Testis (tissue), 2 donors: ENCODE data around the gene ERC1.

Source experiments
- POLR2A ChIP-seq: fragments of 450-650 bp; IDR thresholded peaks from one replicate; pipeline ENCODE4 v1.6.1; 2017; ENCODE audit warnings: antibody characterized with exemption, mild to moderate bottlenecking, moderate library complexity
- TF ChIP-seq, protein P1 (sequence below), 3 experiments: fragments of 450-650 bp in 2 of 3; fragments of 200-600 bp in 1 of 3; sonication (generic) in 1 of 3; IDR thresholded peaks; one replicate each; pipeline ENCODE4 v1.5.1; 2016 to 2019; ENCODE audit warnings: antibody characterized with exemption in 3 of 3, mild to moderate bottlenecking in 2 of 3, moderate library complexity in 1 of 3

- TF ChIP-seq, protein P1, sequence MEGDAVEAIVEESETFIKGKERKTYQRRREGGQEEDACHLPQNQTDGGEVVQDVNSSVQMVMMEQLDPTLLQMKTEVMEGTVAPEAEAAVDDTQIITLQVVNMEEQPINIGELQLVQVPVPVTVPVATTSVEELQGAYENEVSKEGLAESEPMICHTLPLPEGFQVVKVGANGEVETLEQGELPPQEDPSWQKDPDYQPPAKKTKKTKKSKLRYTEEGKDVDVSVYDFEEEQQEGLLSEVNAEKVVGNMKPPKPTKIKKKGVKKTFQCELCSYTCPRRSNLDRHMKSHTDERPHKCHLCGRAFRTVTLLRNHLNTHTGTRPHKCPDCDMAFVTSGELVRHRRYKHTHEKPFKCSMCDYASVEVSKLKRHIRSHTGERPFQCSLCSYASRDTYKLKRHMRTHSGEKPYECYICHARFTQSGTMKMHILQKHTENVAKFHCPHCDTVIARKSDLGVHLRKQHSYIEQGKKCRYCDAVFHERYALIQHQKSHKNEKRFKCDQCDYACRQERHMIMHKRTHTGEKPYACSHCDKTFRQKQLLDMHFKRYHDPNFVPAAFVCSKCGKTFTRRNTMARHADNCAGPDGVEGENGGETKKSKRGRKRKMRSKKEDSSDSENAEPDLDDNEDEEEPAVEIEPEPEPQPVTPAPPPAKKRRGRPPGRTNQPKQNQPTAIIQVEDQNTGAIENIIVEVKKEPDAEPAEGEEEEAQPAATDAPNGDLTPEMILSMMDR (IDR thresholded peaks at IDR 0.05): no peak
- TF ChIP-seq POLR2A: no peak
Observed at GRCh38 chr12:1436015-1436414, 445.0 kb downstream of the ERC1 start.
